Measurements from ENCODE around the gene WWOX.

Gene WWOX

DNA sequence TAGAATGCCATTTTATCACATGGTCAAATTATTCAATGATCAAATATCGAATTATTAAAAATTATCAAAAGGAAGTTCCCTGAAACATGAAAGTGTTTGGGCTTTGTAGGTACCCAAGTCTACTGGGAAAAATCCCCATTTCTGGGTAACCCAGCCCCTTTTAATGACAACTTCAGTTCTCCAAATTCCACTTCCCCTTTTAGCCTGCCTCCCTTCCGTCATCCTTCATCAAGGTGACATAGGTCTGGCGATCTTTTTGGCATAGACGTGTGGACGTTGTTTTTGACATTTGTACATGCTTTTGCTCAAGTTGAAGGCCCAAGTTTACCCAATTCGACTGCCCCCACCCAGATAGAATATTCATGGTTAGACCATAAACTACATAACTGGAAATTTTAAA is 840.1 kb downstream of the WWOX start:
- DNase-seq (ENCODE audit: low read depth), result no peak
- TF ChIP-seq, protein P1, sequence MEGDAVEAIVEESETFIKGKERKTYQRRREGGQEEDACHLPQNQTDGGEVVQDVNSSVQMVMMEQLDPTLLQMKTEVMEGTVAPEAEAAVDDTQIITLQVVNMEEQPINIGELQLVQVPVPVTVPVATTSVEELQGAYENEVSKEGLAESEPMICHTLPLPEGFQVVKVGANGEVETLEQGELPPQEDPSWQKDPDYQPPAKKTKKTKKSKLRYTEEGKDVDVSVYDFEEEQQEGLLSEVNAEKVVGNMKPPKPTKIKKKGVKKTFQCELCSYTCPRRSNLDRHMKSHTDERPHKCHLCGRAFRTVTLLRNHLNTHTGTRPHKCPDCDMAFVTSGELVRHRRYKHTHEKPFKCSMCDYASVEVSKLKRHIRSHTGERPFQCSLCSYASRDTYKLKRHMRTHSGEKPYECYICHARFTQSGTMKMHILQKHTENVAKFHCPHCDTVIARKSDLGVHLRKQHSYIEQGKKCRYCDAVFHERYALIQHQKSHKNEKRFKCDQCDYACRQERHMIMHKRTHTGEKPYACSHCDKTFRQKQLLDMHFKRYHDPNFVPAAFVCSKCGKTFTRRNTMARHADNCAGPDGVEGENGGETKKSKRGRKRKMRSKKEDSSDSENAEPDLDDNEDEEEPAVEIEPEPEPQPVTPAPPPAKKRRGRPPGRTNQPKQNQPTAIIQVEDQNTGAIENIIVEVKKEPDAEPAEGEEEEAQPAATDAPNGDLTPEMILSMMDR (IDR thresholded peaks at IDR 0.05; ENCODE audit: insufficient read depth, low read depth, low read length, missing control alignments), result no peak
- no peak overlapping the region for H3K4me3 ChIP-seq (ENCODE audit: low read length)

DNA sequence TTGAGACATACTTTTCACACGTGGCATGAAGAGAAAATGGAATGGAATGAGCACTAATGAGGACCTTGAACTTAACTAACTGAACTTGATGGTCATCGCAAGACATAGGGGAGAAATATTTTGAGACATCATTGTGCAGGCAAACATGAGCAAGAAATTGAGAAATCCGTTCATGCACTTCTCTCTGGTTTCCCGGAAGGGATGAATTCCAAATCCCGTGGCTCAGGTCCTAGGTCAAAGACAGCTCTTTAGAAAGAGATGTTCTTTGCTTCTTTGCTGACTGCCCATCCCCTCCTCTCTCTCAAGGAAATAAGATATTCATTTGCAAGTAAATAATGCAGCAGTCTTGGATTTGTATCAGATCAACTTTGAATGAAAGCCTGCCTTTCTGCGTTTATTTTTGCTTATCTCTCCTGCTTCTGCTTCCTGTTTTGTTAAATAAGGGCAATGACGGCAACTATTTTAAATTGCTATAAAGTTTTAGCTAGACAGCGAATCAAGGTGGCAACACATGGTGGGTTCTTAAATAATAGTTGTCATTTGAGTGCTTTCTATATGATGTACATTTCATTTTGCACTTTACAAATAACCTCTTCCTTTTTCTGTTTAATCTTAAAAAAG is 843.3 kb downstream of the WWOX start:
- DNase-seq (ENCODE audit: low read depth), result no peak
- TF ChIP-seq, protein P1 (IDR thresholded peaks at IDR 0.05; ENCODE audit: insufficient read depth, low read depth, low read length, missing control alignments), result no peak
- no peak overlapping the region for H3K4me3 ChIP-seq (ENCODE audit: low read length)

DNA sequence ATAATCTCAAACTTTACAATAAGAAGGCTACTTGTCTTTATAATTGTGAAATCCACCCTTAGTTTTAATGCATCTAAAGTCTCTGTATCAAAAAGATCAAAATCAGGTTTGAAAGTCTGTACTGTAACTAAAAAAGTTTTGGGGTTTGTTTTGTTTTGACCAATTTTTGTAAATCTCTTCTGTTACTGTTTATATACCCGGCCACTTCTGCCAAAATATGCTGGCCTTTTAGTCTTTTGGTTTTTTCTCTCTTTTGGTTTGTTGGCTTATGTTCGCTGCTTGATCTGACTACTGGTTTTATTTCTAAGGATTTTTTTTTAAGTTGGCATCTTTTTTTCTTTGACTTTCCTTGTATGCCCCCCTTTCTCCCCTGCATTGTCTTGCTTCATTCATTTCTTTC is 845.9 kb downstream of the WWOX start:
- TF ChIP-seq, protein P1 (IDR thresholded peaks at IDR 0.05; ENCODE audit: insufficient read depth, low read depth, low read length, missing control alignments), result no peak
- no peak for DNase-seq (ENCODE audit: low read depth)
- H3K4me3 ChIP-seq (ENCODE audit: low read length), result no peak overlapping the region

DNA sequence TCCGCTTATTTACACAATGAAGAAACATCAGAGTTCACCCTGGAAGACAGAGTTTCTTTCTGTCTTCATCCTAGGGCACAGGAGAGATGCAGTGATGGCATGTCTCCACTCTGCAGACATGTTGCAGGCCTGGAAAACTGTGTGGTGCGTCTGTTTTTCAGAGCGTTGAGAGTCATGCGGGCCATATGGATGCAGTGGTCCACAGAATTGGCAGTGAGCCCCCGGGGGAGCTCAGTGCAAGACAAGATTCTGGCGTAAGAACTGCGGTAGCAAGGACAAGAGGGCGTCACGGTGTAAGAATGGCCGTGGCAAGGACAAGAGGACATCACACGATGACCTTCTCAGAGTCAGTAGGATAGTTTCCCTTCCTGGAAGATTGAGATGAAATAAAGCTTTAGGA is 847.1 kb downstream of the WWOX start:
- no peak for DNase-seq (ENCODE audit: low read depth)
- TF ChIP-seq, protein P1 (IDR thresholded peaks at IDR 0.05; ENCODE audit: insufficient read depth, low read depth, low read length, missing control alignments), result no peak
- H3K4me3 ChIP-seq (ENCODE audit: low read length), result no peak overlapping the region

DNA sequence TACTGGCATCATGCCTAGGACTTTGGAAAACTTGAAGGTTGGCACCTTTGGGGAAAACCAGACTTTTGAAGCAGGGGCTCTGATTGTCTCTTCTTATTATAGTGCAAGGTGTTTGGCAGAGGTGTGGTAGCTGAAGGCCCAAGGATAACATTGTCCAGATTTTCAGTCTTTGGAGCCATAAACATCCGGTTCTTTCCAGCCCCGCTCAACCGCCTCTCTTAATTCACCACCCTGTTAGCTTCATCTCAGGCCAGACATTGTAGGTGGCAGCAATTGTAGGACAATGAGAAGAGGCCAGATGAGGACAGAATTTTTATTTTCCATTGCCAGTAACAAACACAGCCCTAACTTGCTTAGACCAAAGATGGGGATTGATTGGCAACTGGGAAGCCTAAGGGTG is 851.3 kb downstream of the WWOX start:
- DNase-seq (ENCODE audit: low read depth), result no peak
- no peak overlapping the region for H3K4me3 ChIP-seq (ENCODE audit: low read length)
- TF ChIP-seq, protein P1 (IDR thresholded peaks at IDR 0.05; ENCODE audit: insufficient read depth, low read depth, low read length, missing control alignments), result no peak

DNA sequence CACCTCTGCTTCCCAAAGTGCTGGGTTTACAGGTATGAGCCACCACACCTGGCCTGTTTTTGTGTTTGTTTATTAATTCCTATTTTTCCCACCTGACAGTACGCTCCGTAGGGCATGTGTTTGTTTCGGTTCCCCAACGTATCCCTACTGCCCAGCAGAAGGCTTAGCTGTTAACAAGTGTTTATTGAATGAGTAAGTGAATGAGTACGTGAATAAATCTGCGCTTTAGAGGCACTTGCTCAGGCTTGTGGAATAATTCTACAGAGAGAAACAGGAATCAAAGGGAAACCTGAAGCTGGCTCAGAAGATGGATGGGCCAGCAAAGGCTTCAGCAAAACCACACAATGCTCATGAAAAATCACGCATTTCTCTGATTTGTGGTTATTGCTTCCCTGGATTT is 853.2 kb downstream of the WWOX start:
- no peak overlapping the region for H3K4me3 ChIP-seq (ENCODE audit: low read length)
- TF ChIP-seq, protein P1 (IDR thresholded peaks at IDR 0.05; ENCODE audit: insufficient read depth, low read depth, low read length, missing control alignments), result no peak

DNA sequence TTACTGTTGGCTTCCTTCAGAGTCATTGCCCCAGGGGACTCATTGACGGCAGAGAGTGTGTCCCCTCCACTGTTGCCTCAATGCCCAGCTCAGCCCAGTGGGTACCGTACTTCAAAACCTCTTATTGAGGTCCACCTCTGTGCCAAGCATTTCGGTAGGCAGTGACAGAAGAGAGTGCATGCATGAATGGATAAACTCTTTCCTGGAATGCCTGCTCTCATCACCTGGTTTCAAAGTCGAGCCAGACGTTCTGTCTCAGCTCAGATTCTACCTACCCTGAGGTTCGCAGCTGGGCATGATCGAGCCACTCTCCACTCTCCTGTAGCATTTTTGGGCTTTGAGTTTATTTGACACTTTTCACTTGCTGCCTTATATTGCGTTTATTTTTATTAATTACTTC is 854.1 kb downstream of the WWOX start:
- DNase-seq (ENCODE audit: low read depth), result no peak

More for the DNA sequence above, 853.2 kb downstream of the WWOX start:
- DNase-seq (ENCODE audit: low read depth), result peak; percentile 2

More for the DNA sequence above, 854.1 kb downstream of the WWOX start:
- TF ChIP-seq, protein P1 (IDR thresholded peaks at IDR 0.05; ENCODE audit: insufficient read depth, low read depth, low read length, missing control alignments), result no peak
- H3K4me3 ChIP-seq (ENCODE audit: low read length), result no peak overlapping the region

Measured in epithelial cell of esophagus (primary cell).